Uterus (tissue), 4 donors: Measurements from ENCODE around the gene RBM42. TPM values are rescaled to one million over a fixed set of nuclear protein-coding genes. Genes with fewer than 3 reads are reported as not detected.

Experiments
- DNase-seq, 2 donors: peaks; one replicate each; pipeline ENCODE4 v3.0.0-alpha.2; 2019 to 2020
- H3K27ac ChIP-seq, 2 donors: fragments of 200-600 bp; sonication (generic); 1 replicate in 1 of 2; 2 replicates in 1 of 2; pipeline ENCODE4 v1.5.1; 2016 to 2018
- H3K27me3 ChIP-seq, 2 donors: fragments of 200-600 bp; sonication (generic); one replicate each; pipeline ENCODE4 v1.5.1; 2018 to 2019; ENCODE audit warnings: control low read depth in 1 of 2
- H3K36me3 ChIP-seq, 2 donors: fragments of 200-600 bp; sonication (generic); one replicate each; pipeline ENCODE4 v1.5.1; 2019; ENCODE audit warnings: control low read depth in 1 of 2
- H3K4me1 ChIP-seq, 2 donors: fragments of 200-600 bp; sonication (generic); one replicate each; pipeline ENCODE4 v1.5.1; 2018 to 2019; ENCODE audit warnings: control low read depth in 1 of 2
- H3K4me3 ChIP-seq, 2 donors: fragments of 200-600 bp; sonication (generic); 1 replicate in 1 of 2; 2 replicates in 1 of 2; pipeline ENCODE4 v1.5.1; 2018 to 2019; ENCODE audit warnings: mild to moderate bottlenecking in 1 of 2
- H3K9me3 ChIP-seq, 2 donors: fragments of 200-600 bp; sonication (generic); one replicate each; pipeline ENCODE4 v1.5.1; 2019; ENCODE audit warnings: control low read depth in 1 of 2
- POLR2A ChIP-seq, 2 donors: fragments of 450-650 bp; IDR thresholded peaks; one replicate each; pipeline ENCODE4 v1.6.1; 2016; ENCODE audit warnings: antibody characterized with exemption in 2 of 2, mild to moderate bottlenecking in 1 of 2, moderate library complexity in 1 of 2
- intact Hi-C: fragments of 100-400 bp; cut with DNase I; formaldehyde crosslinking; loops from one replicate; pipeline ENCODE4 v1.15.1; 2023; ENCODE audit warnings: low total_unique reads
- total RNA-seq, 4 donors: library from RNA; depleted of rRNA in 3 of 4; stranded (reverse); fragments of >200 nt in 3 of 4; gene quantifications; one replicate each; pipeline versions ENCODE4 v1.1.0 to v1.2.4, GENCODE V29; 2014 to 2023
- TF ChIP-seq, protein P1 (sequence below), 4 experiments: fragments of 200-600 bp in 2 of 4; fragments of 450-650 bp in 2 of 4; sonication (generic) in 2 of 4; IDR thresholded peaks; one replicate each; pipeline ENCODE4 v1.5.1; 2016 to 2019; ENCODE audit warnings: antibody characterized with exemption in 4 of 4, mild to moderate bottlenecking in 2 of 4, moderate library complexity in 1 of 4
- donor health status: DM: yes; HTN: yes; CAD: no.

RBM42 gene
- total RNA-seq, 4 donors from 2014 or later, result 23.8 to 60.0 (median 31.5) TPM

DNA sequence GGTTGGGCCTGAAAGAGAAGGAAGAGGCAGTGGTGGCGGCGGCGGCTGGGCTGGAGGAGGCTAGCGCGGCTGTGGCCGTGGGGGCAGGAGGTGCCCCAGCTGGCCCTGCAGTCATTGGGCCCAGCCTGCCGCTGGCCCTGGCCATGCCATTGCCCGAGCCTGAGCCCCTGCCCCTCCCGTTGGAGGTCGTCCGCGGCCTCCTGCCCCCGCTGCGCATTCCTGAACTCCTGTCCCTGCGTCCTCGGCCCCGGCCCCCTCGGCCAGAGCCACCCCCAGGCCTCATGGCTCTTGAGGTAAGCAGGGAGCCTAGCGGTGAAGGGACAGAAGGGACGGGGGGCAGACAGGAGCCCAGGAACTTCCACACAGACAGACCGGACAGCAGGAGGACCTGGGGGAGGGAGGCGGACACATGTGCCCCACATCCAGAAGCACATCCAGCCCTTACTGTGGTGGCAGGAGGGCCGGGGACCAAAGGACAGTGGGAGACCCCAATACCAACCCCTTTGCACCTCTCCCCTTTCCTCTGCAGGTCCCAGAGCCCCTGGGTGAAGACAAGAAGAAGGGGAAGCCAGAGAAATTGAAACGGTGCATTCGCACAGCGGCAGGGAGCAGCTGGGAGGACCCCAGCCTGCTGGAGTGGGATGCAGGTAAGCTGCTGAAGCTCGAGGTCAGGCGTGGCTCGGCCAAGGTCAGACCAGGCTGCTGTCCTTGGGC lies 5.0 kb downstream of the RBM42 start:
- no peaks in the 10 kb centered on the region for H3K27me3 ChIP-seq
- no peaks in the 10 kb centered on the region for H3K9me3 ChIP-seq
- intact Hi-C loops, result no loop called here
- DNase-seq, result no peak
- H3K36me3 ChIP-seq, result no peaks in the 10 kb centered on the region
- TF ChIP-seq, protein P1, sequence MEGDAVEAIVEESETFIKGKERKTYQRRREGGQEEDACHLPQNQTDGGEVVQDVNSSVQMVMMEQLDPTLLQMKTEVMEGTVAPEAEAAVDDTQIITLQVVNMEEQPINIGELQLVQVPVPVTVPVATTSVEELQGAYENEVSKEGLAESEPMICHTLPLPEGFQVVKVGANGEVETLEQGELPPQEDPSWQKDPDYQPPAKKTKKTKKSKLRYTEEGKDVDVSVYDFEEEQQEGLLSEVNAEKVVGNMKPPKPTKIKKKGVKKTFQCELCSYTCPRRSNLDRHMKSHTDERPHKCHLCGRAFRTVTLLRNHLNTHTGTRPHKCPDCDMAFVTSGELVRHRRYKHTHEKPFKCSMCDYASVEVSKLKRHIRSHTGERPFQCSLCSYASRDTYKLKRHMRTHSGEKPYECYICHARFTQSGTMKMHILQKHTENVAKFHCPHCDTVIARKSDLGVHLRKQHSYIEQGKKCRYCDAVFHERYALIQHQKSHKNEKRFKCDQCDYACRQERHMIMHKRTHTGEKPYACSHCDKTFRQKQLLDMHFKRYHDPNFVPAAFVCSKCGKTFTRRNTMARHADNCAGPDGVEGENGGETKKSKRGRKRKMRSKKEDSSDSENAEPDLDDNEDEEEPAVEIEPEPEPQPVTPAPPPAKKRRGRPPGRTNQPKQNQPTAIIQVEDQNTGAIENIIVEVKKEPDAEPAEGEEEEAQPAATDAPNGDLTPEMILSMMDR (IDR thresholded peaks at IDR 0.05), result no peak
- TF ChIP-seq POLR2A (IDR thresholded peaks at IDR 0.05), result no peak
- H3K4me3 ChIP-seq, result no peak overlapping the region
- H3K4me1 ChIP-seq, result peaks cover 5 to 6% of the 10 kb centered on the region in 2 donors
- no peak overlapping the region for H3K27ac ChIP-seq

DNA sequence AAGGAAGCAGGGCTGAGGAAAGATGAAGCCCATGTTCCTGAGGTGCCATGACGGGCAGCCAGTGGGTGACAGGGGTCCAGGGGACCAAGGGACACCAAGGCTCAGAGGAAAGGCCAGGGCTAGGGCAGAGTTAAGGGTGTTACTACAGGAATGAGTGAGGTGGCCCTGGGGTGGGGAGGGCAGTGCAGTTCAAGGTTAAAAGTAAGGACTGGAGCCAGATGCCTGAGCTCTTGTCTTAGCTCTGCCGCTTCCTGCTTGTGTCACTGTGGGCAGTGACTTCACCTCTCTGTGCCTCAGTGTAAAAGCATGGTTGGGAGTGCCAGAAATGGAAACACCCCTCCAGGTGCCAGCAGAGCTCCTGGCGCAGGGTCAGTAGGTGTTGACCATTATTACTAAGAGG lies 7.8 kb downstream of the RBM42 start:
- intact Hi-C loops, result no loop called here
- no peak for DNase-seq
- Histone ChIP-seq H3K36me3 (no peaks in the 10 kb centered on the region), H3K27ac (no peak overlapping the region), H3K9me3 (no peaks in the 10 kb centered on the region), H3K27me3 (no peaks in the 10 kb centered on the region), H3K4me1 (no peaks in the 10 kb centered on the region), H3K4me3 (no peak overlapping the region)
- no peak for TF ChIP-seq POLR2A (IDR thresholded peaks at IDR 0.05)
- TF ChIP-seq, protein P1 (IDR thresholded peaks at IDR 0.05), result no peak

DNA sequence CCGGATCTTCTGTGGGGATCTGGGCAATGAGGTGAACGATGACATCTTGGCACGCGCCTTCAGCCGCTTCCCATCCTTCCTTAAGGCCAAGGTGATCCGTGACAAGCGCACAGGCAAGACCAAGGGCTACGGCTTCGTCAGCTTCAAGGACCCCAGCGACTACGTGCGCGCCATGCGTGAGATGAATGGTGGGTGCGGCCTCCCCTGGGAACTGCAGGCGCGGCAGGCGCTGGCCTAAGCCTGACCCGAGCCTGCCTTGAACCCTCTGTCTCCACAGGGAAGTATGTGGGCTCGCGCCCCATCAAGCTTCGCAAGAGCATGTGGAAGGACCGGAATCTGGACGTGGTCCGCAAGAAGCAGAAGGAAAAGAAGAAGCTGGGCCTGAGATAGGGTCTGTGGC lies 8.3 kb downstream of the RBM42 start:
- H3K4me1 ChIP-seq, result no peaks in the 10 kb centered on the region
- intact Hi-C loops, result no loop called here
- no peaks in the 10 kb centered on the region for H3K36me3 ChIP-seq
- DNase-seq, result no peak
- no peak overlapping the region for H3K27ac ChIP-seq
- H3K9me3 ChIP-seq, result no peaks in the 10 kb centered on the region
- no peak overlapping the region for H3K4me3 ChIP-seq
- TF ChIP-seq, protein P1 (IDR thresholded peaks at IDR 0.05), result no peak
- no peak for TF ChIP-seq POLR2A (IDR thresholded peaks at IDR 0.05)
- no peaks in the 10 kb centered on the region for H3K27me3 ChIP-seq

DNA sequence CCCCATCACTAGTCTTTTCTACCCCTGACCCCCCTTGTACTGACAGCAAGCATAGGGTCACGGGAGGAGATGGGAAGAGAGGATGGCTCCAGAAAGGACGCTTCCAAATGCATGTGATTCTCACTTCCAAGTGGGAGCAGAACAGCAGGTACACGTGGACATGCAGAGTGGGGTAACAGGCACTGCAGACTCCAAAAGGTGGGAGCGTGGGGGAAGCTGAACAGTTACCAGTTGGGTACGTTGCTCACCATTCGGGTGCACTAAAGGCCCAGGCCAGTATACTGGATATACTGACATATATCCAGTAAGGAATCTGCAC lies 10.4 kb downstream of the RBM42 start:
- Histone ChIP-seq H3K36me3 (no peaks in the 10 kb centered on the region), H3K27ac (no peak overlapping the region), H3K27me3 (no peaks in the 10 kb centered on the region), H3K4me1 (no peaks in the 10 kb centered on the region), H3K4me3 (no peak overlapping the region), H3K9me3 (no peaks in the 10 kb centered on the region)
- intact Hi-C loops, result no loop called here
- TF ChIP-seq, protein P1 (IDR thresholded peaks at IDR 0.05), result no peak
- no peak for TF ChIP-seq POLR2A (IDR thresholded peaks at IDR 0.05)
- no peak for DNase-seq

DNA sequence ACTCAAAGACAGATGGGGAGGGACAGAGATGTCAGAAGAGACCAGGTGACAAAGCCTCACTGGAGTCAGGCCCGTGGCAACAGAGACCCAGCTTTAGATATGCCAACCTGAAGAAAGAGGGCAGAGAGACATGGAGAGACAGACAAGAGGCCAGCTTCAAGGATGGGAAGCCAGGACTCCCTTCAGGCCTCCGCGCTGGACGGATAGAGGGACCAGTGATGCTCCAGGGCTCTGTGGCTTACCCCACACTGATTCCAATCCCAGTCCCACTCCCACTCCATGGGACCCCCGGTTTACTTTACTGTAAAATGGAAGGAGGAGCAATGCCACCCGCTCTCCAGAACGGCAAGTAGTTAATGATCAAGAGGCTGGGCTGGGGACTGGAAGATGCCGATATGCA lies 11.0 kb downstream of the RBM42 start:
- no peak for DNase-seq
- H3K27ac ChIP-seq, result no peak overlapping the region
- intact Hi-C loops, result no loop called here
- H3K4me3 ChIP-seq, result no peak overlapping the region
- no peaks in the 10 kb centered on the region for H3K9me3 ChIP-seq
- no peak for TF ChIP-seq POLR2A (IDR thresholded peaks at IDR 0.05)
- TF ChIP-seq, protein P1 (IDR thresholded peaks at IDR 0.05), result no peak
- no peaks in the 10 kb centered on the region for H3K4me1 ChIP-seq
- H3K36me3 ChIP-seq, result no peaks in the 10 kb centered on the region
- H3K27me3 ChIP-seq, result no peaks in the 10 kb centered on the region
